GM12891 (cell line): Measurements from ENCODE around the gene SGTB.

Source experiments
- PAX5 ChIP-seq: IDR thresholded peaks from 2 replicates; pipeline ENCODE4 v1.6.1; 2011; ENCODE audit warnings: low read length, moderate library complexity, mild to moderate bottlenecking; ENCODE audit not compliant: insufficient read depth, severe bottlenecking
- POLR2A ChIP-seq: IDR thresholded peaks from 2 replicates; pipeline ENCODE4 v1.6.1; 2011; ENCODE audit warnings: low read depth, low read length, control low read depth
- POLR2AphosphoS5 ChIP-seq: IDR thresholded peaks from 2 replicates; pipeline ENCODE4 v1.6.1; 2011; ENCODE audit warnings: low read depth, low read length, control low read depth
- TAF1 ChIP-seq: IDR thresholded peaks from 2 replicates; pipeline ENCODE4 v1.6.1; 2011; ENCODE audit warnings: low read depth, low read length, control low read depth

DNA sequence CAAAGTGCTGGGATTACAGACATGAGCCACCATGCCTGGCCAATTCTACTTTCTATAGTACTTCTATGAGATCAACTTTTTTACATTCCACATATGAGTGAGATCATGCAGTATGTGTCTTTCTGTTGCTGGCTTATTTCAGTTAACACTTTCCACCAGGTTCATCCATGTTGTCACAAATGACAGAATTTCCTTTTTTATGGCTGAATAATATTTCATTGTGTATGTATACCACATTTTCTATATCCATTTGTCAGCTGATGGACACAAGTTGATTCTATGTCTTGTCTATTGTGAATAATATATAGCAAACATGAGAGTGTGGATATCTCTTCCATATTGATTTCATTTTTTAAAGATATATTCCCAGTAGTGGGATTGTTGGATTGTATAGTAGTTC is 17.3 kb upstream of the SGTB start:
- TF ChIP-seq POLR2A (no peak), TAF1 (no peak), POLR2AphosphoS5 (no peak), PAX5 (no peak)
